Measurements from ENCODE around the gene KCTD19.

- TF ChIP-seq EP300 (IDR thresholded peaks at IDR 0.05): no peak
- TF ChIP-seq CTCF (IDR thresholded peaks at IDR 0.05): no peak
- TF ChIP-seq POLR2A (IDR thresholded peaks at IDR 0.05; ENCODE audit: low read depth): no peak
These were observed 21.1 kb downstream of the KCTD19 start for GRCh38 chr16:67305216-67306071.

Data from esophagus muscularis mucosa (tissue), 4 donors.